Heart left ventricle (tissue), 13 donors: ENCODE results near the gene RLF.

Experiments used
- CTCF ChIP-seq, 12 donors: fragments of 200-600 bp; sonication (generic) in 4 of 12; IDR thresholded peaks; one replicate each; pipeline versions ENCODE4 v1.5.0 to v1.8.0; 2018 to 2022; ENCODE audit warnings: antibody characterized with exemption in 12 of 12, mild to moderate bottlenecking in 5 of 12
- POLR2A ChIP-seq, 2 donors: fragments of 450-650 bp; IDR thresholded peaks; one replicate each; pipeline ENCODE4 v1.6.1; 2017; ENCODE audit warnings: antibody characterized with exemption in 2 of 2, mild to moderate bottlenecking in 2 of 2, moderate library complexity in 2 of 2
- donor health status: ischemic (EF 13 %, LVEDD 7.1; RV severe dilation, severe dysfunction).
- donor health status: DM: no; HTN: yes; CAD: no.
- donor health status: DM: no; HTN: no; CAD: no.
- donor health status: ischemic (EF 25% LVEDD 6.9; RV normal size, moderate dysfunction).
- donor health status: ischemic (EF 25% LVEDD 5.7; RV mildly dilated, moderate dysfunction).
- donor health status: ischemic (EF 35%, LVEDD 5.7; RV mildly dilated, moderate dysfunction).
- donor health status: nonischemic (EF 11% LVEDD 7.7; RV severe dilation, severe dysfunction).
- donor health status: DM: yes; HTN: yes; CAD: no.
- donor health status: PGD.
- donor health status: ischemic (EF 29% LVEDD 5.4; RV normal size, mild dysfunction).
- donor health status: nonischemic (EF 23%, LVEDD 6.1; RV moderate dilation, normal function).

GRCh38 chr1:40162753-40163441, 1.7 kb downstream of the RLF start:
- TF ChIP-seq CTCF (IDR thresholded peaks at IDR 0.05) (no peak), POLR2A (IDR thresholded peaks at IDR 0.05) (no peak)
